Activated CD4-positive, alpha-beta T cell treated with anti-CD3 and anti-CD28 coated beads for 4 hours (primary cell): ENCODE results near the gene AREG.

ENCODE experiments used
- DNase-seq, 2 donors: peaks; one replicate each; pipeline ENCODE4 v3.0.0-alpha.2; 2020

Gene AREG

DNA sequence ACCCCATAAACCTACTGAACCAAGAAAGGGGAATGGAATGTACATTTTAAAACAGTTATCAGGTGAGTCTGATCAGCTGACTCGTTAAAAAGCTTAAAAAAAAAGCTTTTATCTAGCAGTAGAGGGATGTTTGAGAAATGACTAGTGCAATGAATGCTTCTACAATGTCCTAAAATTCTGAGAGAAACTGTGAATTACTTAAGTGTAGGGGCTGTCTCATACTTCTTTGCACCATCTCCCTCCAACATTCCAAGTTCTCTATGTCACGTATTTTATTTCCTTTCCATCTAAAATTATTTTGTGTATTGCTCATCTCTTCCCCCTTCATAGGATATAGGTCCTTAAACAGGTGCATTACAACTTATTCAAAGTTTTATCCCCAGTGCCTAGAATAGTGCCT, 11.9 kb upstream of the AREG start:
- DNase-seq, result no peak

DNA sequence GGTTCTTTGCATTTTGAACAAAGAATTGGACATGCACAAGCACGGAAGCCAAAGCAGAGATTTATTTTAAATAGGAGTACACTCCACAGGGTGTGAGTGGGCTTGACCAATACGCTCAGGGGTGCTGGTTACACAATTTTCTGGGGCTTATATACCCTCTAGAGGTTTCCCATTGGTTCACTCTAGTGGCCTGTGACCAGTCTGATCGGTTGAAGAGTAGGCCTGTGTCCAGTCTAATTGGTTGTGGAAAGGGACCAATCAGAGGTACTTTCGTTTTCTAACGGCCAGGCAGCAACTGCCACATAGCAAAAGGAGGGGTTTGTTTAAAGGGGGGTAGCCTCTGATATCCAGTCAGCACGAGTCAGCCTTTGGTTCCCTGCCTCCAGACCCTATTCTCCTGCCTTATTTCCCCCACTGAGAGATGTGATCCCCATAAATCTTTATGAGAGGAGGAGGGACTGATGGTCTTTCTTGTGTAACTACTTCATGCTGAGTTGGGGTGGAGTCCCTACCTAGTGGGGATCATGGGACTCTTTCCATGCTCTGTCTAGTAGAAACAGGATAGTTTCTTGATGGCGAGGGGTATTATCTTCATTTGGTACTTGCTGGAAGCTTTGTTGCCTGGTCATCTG, 11.3 kb upstream of the AREG start:
- DNase-seq, result no peak

DNA sequence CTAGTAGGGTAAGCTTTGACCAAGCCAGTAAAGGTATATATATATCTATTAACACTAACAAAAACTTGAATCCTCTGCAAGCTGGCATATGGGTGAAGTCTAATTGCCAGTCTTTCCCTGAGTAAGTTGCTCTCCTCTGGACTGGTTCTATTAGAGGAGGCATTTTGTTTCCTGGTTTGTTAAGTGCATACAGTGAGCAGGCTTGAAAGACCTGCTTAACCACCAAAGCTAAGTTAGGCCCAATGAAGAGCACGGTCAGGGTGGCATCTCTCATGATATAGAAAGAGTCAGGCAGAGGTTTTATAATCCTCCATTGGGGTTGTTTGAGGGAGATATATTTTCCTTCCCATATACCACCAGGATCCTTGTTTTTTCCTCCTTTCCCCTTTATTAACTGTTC, 9.6 kb upstream of the AREG start:
- no peak for DNase-seq

DNA sequence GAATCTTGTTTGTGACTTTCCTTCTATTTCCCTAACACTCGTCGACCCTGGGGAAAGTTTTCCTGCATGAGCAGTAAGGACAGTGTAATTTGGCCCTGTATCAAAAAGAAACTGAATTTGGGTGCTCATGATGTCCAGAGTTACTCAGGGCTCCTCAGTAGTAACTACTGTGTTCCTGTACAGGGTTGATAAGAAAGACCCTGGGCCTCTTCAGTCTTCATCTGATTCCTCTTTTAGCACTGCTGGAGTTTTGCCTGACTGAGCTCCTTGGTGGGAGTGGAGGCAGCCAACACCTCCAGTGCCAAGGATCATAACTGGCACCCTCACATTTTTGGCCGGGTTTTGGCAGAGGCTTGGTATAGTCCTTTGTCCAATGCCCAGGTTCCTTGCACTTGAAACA, 7.1 kb upstream of the AREG start:
- DNase-seq, result no peak

DNA sequence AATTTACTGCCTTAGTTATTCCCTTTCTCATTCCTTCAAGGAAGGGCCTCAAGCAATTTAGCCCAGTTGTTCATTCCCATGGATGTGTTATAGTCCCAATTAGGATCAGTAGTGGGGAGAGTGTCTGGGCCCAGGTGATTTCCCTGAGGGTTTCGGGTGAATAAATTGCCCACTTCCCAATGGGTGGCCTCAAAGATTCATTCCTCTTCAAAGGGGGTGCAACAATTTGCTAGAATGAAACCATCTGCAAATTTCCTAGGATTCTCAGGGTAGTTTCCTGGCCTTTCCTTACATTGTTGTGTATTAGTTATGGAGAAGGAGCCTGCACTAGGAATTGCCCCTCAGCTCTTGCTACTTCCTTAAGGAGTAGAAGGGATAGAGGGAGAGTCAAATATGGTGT, 6.3 kb upstream of the AREG start:
- no peak for DNase-seq

DNA sequence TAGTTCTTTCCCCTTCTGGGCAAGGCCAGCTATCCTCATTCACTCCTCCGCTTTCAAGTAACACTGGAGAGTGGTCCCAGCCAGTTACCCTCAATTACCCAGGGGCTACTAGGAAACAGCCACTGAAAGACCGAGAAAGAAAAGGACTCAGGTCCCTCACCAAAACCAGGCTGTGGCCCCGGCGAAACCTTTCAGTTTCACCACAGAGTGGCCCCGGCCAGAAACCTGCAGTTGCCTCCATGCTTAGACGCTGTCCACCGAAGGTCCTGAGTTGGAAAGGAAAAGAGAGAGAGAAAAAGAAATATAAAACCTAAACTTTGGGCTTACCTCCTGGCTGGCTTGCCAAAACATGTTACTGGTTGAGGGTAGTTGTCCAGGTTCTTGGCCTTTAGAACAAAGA, 5.0 kb upstream of the AREG start:
- no peak for DNase-seq

DNA sequence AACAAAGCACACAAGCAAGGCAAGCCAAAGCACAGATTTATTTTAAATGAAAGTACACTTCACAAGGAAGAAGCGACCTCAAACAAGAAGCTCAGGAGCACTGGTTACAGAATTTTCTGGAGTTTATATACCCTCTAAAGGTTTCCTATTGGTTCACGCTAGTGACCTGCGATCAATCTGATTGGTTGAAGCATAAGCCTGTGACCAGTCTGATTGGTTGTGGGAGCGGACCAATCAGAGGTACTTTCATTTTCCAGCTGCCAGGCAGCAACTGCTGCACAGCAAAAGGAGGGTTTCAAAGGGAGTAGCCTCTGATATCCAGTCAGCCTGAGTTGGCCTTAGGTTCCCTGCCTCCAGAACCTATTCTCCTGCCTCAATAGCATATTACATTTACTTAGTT, 4.6 kb upstream of the AREG start:
- DNase-seq, result no peak

DNA sequence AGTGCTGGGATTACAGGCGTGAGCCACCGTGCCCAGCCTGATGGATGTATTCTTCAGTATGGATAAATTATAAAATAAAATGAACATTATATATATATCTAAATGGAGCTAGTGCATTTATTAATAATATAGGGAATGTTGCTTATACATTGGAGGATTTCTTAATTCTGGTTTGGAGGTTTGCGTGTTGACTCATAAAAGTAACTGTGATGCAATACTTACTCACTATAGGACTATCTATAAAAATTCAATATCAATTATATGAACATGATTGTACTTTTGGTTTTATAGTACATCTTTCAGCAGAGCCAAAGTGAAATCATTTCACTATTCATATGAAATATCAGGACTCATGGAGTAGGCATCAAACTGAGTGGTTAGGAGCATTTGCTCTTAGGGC, 3.2 kb upstream of the AREG start:
- DNase-seq, result no peak

DNA sequence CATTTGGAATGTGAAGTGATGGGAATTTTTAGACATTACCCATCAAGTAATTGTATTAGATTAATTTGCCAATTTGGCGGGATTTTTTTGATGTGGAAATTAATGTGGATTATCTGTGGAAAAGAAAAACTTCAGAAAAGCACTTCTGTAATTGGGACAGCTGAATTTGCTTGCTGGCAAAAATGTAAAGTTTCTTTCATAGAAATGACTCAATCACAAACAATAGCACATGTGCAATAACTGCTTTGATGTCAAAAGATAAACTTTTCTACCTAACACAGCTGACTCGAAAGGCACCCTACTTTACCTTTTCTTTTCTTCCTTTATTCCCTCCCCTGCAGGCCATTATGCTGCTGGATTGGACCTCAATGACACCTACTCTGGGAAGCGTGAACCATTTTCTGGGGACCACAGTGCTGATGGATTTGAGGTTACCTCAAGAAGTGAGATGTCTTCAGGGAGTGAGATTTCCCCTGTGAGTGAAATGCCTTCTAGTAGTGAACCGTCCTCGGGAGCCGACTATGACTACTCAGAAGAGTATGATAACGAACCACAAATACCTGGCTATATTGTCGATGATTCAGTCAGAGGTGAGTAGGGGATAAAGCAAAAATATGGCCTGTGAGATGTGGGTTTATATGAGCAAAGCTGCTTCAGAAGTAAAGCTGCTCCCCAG, 1.4 kb downstream of the AREG start:
- no peak for DNase-seq

DNA sequence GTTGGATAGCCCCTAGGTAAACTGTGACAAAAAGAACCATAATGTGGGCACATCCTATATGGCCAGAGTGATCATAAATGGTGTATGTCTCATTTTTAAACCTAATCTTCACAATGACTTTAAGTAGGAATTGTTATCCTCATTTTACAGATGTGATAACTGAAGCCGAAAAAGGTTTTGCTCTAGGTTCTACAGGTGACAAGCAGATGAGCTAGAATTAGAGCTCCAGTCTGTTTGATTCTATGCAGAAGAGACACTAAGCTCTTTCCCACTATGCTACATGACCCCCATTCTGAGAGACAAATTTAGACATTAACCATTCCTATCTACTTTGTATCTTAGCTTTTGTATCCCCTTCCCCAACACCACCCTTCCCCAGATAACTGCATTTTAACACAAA, 2.0 kb downstream of the AREG start:
- no peak for DNase-seq

DNA sequence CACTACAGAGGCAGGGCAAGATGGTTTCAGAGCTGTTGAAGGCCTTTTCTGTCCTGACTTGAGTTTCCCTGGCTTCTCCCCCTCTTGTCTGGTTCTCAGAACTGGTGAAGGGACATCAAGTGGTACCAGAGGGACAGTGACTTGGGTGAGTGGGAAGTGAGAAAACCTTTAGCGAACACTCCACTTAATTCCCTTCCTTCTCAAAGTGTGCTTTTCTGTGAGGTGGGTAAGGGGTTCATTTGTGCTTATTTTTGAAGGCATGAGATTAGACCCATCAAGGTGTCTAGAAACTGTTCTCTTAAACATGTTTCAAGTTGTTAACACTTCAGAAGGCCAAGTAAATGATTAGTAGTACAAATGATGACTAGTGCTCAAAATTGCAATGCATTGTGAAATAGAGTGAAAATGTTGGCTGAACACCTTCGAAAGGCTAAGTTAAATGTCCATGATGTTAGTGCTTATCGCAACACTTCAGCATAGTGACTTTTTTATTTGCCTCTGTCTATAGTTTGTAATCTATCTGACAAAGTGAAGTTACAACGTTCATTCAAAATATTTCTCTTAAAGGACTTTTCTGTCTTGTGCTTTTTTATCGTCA, 2.8 kb downstream of the AREG start:
- no peak for DNase-seq

DNA sequence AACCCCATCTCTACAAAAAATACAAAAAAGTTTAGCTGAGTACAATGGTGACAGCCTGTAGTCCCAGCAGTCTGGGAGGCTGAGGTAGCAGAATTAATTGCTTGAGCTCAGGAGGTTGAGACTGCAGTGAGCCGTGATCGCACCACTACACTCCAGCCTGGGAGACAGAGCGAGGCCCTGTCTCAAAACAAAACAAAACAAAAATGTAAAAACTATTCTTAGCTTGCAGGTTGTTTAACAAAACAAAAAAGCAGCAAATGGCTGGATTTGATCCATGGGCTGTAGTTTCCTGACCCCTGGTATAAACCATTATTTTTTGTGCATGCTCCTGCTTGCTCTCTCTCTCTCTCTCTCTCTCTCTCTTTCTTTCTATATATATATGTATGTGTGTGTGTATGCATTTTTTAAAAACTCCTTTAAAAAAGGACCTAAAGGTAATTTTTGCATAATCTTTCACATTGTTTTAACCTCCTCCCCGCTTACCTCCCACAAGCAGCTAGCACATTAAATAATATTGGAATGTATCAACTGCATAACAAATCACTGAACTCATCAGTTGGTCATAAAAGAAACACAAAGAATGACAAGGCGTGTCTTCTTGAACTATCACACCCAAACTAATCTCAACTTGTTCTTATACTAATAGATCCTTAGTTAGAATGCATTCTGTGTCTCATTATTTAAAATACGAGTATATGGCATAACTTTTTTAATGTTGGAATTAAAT, 4.8 kb downstream of the AREG start:
- DNase-seq, result no peak

DNA sequence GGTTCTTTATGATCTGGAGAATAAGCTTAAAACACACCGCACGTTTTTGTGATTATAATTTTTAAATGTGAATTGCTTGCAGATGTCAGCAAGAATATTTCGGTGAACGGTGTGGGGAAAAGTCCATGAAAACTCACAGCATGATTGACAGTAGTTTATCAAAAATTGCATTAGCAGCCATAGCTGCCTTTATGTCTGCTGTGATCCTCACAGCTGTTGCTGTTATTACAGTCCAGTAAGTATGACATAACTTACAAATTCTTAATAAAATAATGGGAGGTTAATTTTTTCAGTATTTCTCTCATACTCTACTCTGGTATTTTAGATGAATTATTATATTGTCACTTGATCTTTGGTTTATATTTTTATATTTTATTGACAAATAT, 5.4 kb downstream of the AREG start:
- DNase-seq, result no peak

DNA sequence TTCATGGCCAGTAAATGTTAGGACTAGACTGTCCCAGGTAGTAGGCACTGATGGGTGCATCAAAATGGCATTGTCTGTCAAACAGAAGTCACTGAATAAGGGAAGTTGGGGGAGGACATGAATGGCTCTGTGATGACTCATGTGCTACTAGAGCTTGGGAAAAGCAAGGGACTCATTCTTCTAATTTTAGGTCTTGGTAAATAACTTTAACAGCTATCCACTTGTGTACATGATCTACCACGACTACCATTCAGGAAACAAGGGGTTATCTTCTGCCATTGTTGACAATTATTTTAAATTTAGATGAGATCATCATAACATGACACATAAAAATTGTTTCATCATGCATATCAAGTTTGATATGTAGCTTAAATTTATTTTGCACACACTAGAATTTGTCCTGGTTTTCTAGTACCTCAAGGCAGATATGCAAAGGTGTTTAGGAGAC, 6.3 kb downstream of the AREG start:
- DNase-seq, result no peak

DNA sequence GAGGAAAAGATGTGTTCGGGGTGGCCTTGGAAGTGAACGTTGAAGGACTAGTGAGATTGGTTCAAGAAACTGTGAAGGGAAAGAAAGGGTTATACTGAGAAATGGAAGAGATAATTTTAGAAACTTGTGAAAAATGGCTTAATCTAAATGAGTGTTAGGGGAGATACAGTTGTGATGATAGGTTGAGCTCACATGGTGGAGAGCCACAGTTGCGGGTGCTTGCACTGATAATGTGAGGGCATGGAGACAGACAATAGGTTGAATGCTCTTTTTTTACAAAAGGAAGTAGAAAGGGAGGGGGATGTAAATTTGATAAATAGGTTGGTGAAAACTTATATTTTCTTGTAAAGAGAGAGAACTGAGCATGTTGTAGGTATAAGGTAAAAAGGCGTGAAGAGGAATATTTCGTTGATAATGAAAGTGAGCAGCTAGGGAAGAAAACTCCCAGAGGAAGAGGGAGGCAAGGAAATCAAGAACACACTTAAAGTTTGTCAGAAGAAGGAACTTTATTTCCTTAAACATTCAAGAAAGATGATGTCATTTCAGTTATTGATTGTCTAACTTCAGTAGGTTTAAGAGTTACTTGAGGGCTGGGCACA, 8.2 kb downstream of the AREG start:
- no peak for DNase-seq

DNA sequence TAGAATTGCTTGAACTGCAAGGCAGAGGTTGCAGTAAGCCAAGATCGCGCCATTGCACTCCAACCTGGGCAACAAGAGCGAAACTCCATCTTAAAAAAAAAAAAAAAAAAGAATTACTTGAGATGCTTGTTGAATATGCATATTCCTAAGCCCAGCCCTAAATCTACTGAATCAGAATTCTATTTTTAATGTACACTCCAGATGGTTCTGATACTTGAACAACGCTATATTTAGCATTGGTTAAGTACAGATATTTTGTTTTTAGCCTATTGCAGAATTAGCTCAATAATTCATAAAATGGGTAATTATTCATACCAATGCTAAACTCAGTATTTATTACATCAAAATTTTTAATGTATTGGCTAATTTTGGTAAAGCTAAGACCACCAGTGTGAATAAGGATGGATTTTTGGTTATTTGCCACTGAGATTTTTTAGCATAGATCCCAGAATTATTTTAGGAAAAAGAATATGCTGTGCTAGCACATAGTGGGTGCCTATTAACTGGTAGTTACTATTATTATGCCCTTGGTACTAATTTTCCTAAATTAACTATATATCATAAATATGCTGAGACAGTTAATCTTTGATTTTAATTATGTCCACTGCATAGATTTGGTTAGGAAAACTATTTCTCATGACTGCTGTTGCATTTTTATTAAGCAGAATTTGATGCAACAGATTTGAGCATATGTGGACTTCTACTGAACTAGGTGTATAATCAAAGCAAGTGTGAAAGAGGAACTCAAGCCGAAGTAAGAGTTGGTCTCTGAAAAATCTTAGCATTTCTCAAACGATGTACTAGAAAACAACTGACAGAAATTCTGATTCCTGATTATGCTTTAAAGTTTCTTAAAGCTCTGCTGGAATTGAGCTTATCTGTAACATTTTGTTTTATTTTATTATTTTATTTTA, 9.2 kb downstream of the AREG start:
- DNase-seq, result no peak

DNA sequence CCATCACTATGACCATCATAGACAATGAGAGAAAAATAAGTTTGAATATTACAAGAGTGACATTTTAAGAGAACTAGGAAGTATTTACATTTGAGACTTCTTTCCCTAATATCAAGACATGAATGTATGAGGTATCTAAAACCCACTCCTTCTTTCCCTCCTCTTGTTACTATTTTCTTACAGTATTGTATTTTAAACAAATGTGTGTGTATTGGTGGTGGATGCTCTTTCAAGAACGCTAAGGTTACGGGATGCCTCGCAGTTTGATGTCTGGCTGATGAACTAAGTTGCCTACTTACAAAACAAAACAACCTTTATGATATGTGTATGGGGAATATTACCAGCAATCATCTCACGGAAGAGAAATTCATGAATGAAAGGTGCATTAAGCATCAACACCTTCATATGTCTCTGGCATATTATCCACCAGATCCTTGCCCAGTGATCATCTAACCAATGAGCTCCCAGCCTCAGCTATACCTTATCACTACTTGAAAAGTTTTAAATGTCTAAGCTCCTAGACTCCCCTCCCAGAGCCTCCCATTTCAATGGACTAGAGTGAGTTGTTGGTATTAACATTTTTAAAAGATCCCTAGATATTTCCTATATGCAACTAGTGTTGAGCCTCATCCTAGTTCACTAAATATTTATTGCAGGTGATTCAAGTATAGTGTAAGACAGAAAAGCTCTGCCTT, 10.6 kb downstream of the AREG start:
- no peak for DNase-seq

DNA sequence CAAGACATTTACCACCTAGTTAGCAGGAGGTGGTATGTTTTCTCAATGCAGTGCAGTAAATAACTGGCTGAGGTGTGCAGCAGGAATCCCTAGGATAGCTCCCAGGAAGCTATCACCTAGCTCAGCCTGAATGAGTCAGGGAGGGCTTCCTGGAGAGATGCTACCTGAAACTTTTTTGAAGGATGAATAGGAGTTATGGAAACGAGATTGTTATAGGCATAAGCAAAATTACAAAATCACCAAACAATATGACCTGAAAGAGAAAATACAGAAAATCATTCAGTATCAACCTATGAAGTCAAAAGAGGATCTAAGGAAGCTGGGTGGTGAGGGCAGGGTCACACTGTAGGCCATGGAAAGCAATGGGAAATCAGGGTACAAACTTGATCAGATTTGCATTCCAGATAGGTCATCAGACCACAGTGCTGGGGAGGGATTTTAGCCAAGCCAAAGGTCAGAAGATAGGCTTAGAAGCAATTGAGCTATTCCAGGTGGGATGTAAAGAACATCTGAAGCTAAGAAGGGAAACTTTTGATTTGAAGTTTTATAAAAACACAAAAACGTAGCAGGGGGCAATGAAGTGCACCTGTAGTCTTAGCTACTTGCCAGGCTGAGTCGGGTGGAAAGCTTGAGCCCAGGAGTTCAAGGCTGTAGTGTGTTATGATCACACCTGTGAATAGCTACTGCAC, 11.3 kb downstream of the AREG start:
- no peak for DNase-seq

DNA sequence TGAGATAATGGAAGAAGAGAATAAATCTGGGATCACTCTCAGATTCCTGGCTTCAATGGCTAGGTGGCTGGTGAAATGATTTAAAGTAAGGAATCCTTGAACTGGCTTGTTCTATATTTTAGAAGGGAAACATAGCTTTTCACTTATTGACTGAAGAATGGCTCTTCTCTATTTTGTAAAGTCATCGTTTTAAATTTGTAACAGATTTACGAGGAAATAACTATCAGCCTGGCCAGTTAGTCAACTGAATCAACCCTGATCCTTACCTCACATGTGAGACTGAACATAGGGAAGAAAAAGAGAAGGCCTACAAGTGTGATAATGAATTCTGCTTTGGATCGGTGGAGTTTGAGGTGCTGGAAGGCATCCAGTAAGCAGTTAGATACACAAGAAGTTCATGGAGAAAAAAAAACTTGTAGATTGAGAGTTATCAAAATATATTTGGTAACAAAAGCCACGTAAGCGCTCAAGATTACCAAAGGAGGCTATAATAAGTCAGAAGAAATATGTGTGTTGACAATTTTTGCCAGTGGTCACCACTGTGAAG, 12.0 kb downstream of the AREG start:
- no peak for DNase-seq

DNA sequence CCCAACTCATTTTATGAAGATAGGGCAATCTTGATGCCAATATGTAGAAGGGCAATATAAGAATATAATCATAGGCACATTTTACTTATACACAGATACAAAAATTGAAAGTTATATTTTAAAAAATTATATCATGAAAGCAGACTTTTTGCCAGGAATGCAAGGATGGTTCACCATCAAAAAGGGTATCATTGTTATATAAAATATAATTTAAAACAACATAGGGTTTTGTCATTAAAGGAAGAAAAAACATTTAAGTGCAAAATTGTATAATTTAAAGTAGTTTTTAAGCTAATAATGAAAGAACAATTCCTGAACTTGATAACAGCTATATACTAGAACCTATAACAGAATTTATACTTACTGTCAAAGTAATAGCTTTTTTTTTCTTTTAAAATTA, 15.9 kb downstream of the AREG start:
- DNase-seq, result no peak

DNA sequence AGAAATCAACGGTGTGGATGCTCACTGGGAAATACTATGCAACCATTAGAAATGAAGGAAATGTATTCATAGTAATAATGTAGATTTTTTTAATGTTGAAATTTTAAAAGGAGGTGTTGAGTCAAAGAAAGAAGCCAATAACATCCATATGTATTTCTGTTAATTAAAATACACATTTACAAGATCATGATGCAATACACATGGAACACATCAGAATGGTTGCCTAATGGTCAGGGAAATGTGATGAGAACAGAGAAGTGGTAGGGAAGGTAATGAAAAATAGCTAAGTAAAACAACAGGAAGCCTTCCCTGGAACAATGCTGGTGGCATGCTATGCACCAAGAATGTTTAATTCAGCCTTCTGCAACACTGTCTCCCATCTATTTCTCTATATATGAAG, 18.2 kb downstream of the AREG start:
- DNase-seq, result no peak
